ENCODE results near the gene DENND6B.
A peak's percentile ranks its signal among the peaks of the same experiment; 100 is the strongest.
"Not testable (repeated sequence)": the region's sequence is repeated elsewhere in the genome, so short reads cannot be mapped to it uniquely, and the experiment has no call there.

Gene DENND6B, protein sequence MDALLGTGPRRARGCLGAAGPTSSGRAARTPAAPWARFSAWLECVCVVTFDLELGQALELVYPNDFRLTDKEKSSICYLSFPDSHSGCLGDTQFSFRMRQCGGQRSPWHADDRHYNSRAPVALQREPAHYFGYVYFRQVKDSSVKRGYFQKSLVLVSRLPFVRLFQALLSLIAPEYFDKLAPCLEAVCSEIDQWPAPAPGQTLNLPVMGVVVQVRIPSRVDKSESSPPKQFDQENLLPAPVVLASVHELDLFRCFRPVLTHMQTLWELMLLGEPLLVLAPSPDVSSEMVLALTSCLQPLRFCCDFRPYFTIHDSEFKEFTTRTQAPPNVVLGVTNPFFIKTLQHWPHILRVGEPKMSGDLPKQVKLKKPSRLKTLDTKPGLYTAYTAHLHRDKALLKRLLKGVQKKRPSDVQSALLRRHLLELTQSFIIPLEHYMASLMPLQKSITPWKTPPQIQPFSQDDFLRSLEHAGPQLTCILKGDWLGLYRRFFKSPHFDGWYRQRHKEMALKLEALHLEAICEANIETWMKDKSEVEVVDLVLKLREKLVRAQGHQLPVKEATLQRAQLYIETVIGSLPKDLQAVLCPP

DNA sequence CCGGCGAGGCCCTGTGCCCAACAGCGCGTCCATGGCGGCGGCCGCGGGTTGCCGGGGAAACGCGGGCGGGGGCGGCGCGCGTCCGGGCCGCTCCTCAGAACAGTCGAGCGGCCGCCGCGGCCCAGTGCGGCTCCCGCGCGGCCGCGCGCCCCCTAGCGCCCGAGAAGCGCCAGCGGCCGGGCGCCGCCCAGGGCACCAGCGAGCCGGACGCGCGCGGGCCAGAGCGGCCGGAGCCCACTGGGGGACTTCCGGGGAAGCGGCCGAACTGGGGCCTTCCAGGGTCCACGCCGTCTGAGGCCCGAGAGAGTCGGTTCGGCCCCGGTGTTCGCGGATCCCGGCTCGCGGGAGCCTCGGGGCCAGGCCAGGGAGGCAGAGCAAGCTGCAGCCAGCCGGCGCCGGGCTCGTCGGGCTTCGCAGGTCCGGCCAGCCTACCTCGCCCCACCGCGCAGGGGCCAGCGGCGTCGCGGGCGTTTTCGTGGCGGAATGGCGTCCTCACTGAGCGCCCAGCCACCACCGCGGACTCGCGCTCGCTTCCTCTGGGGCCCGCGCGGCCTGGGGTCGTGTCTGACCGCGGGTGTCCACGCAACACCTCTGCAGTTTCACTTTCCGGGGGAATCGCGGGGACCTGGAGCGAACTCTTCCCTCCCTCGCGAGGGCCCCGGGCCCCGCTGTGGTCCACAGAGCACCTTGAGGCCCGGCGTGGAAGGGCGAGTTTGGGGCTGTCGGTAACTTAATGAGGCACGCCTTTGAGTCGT lies at the start of gene DENND6B:
TSS of gene DENND6B (minus strand) at position 57 of the 755 bp plus-strand sequence. CDS start at position 33, 24 bp downstream.
- peak; percentile 70 for DNase-seq

DNA sequence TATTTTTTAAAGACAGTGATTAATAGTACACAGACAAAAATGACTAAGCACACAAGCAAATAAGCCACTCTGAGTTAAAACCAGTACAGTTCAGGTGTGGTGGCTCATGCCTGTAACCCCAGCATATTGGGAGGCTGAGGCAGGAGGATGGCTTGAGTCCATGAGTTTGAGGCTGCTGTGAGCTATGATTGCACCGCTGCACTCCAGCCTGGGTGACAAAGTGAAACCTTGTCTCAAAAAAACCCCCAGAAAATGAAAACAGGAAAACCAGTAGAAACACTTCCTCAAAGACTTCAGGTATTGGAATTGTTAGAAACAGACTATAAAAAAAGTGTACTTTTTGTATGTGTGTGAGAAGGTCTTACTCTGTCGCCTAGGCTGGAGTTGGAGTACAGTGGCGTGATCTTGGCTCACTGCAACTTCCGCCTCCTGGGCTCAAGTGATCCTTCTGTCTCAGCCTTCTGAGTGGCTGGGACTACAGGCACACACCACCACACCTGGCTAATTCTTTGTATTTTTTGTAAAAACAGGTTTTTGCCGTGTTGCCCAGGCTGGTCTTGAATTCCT lies 49.4 kb upstream of the DENND6B start:
- no peak for DNase-seq

DNA sequence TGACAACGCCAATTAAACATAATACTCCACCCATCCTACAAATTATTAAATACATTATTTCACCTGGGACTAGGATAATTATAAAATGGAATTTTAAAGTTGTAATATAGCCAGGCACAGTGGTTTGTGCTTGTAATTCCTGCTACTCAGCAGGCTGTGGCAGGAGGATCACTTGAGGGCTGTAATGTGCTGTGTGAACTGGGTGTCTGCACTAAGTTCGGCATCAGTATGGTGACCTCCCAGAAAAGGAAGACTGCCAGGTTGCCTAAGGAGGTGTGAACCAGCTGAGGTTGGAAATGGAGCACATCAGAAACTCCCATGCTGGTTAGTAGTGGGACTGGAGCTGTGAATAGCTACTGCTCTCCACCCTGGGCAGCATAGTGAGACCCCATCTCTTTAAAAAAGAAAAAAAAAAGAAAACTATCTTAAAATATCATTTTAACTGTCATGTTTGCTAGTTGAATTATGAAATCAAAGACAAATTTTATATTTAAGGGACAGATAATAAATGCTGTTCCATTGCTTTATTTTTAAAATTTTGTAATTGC lies 44.4 kb upstream of the DENND6B start:
- no peak for DNase-seq

DNA sequence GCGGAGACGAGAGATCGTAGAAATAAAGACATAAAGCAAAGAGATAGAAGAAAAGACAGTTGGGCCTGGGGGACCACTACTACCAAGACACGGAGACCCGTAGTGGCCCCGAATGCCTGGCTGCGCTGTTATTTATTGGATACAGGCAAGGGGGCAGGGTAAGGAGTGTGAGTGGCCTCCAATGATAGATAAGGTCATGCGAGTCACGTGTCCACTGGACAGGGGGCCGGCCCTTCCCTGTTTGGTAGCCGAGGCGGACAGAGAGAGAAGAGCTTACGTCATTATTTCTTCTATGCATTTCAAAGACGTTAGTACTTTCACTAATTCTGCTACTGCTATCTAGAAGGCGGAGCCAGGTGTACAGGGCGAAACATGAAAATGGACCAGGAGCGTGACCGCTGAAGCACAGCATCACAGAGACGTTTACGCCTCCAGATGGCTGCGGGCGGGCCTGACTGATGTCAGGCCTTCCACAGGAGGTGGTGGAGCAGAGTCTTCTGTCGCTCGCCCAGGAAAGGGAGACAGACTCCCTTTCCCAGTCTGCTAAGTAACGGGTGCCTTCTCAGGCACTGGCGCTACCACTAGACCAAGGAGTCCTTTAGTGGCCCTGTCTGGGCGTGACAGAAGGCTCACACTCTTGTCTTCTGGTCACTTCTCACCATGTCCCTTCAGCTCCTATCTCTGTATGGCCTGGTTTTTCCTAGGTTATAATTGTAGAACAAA lies 41.1 kb upstream of the DENND6B start:
- no peak for DNase-seq

DNA sequence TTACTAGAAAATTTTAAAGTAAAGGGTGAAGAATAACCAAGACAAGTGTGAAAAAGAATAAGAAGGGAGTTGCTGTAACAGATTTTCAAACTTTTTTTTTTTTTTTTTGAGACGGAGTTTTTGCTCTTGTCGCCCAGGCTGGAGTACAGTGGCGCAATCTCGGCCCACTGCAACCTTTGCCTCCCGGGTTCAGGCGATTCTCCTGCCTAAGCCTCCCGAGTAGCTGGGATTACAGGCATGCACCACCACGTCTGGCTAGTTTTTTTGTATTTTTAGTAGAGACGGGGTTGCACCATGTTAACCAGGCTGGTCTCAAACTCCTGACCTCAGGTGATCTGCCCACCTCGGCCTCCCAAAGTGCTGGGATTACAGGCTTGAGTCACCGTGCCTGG lies 37.0 kb upstream of the DENND6B start:
- not testable (repeated sequence) for DNase-seq

DNA sequence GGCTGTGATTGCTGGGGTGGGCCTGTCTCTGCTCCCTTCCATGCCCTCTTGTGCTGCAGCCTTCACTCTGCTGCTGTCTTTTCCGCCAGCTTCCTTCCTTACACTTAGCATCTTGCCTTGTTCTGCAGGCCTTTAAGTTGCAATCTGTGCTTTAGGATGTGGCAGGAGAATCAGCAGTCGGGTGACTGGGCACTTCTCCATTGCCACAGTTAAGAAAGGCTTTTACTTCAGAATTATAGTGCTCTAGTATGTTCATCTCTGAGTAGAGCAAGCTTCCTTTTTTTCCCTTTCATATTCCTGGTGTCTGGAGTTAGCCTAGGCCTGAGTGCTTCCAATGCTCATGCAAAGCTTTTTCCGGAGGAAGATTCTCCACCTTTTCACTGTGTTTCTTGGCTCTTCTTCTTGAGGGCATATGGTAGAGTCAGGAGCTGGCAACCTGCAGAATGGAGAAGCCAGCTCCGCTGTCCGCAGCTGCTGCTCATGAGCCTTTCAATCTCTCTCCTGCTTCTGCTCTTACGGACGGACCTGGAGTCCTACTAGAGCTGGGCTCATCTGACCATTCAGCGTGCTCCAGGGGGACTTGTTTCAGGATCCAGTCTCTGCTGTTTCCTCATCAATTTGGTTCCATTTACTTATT lies 36.5 kb upstream of the DENND6B start:
- DNase-seq = no peak

DNA sequence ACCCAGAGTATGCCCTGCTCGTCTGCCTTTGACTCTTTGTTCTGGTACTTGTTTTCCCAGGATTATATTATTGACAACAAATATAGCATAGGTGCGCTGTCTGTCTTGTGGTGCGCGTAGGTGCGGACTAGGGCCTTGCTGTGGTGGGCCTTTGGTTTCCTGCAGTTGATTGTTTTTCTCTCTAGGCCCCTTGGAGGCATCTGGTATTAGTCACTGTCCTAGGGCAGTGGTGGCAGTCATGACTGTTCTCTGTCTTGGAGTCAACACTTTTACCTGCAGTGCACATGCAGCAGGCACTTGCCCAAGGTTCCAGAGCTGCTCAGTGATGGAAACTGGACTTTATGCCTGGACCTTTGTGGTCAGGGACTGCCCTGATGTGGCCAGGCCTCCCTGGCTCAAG lies 34.9 kb upstream of the DENND6B start:
- peak; percentile 30 for DNase-seq

DNA sequence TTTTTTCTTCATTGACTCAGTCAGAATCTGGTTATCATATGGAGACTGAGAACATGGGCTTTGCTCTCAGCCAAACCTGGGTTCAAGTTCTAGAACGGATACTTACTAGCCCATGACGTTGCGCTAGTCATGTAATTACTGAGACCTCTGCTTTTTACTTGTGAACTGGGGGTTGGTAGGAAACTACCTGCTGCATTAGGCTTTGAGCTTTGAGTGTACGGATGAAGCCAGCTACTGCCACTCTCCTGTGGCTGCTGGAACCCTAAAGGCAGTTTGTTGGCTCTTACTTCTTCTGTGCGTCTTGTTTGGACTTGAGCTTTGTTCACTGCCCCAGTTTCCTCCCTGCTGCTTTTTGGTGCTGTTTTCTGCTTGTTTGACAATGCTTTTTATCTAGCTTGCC lies 34.4 kb upstream of the DENND6B start:
- no peak for DNase-seq

DNA sequence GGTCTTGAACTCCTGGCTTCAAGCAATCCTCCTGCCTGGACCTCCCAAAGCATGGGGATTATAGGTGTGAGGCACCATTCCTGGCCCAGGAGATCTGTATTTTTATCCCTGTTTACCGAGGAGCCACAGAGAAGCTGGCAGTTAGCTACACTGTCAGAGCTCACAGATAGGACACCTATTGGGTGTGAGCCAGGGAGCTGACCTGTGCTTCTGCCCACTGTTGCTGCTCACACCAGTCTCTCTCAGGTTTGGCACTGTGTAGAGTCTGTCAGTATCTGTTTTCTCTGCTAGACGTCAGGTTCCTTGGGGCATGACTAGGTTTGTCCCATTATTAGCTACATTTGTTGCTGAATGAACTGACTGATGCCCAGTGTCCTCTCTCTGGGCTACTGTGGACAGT lies 33.8 kb upstream of the DENND6B start:
- no peak for DNase-seq

DNA sequence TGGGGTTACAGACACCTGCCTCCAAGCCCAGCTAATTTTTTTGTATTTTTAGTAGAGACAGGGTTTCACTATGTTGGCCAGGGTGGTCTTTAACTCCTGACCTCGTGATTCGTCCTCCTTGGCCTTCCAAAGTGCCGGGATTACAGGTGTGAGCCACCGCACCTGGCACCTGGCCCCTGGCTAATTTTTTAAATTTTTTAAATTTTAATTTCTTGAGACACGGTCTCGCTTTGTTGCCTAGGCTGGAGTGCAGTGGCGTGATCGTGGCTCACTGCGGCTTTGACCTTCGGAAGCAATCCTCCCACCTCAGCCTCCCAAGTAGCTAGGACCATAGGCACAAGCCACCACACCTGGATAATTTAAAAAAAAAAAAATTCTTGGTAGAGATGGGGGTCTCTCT lies 30.9 kb upstream of the DENND6B start:
- DNase-seq = no peak

DNA sequence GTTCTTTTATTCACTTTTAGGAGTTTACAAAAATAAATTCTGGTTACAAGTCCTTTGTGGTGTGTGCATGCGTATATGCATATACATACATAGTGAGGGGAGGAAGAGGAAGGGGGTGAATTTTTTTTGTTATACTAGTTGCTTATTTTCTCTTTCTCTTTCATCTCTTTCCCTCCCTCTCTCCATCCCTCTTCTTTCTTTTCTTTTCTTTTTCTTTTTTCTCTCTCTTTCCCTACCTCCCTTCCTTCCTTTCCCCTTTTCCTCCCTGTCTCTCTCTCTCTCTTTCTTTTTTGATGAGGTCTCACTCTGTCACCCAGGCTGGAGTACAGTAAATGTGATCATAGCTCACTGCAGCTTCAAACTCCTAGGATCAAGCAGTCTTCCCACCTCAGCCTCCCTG lies 30.4 kb upstream of the DENND6B start:
- DNase-seq = no peak

DNA sequence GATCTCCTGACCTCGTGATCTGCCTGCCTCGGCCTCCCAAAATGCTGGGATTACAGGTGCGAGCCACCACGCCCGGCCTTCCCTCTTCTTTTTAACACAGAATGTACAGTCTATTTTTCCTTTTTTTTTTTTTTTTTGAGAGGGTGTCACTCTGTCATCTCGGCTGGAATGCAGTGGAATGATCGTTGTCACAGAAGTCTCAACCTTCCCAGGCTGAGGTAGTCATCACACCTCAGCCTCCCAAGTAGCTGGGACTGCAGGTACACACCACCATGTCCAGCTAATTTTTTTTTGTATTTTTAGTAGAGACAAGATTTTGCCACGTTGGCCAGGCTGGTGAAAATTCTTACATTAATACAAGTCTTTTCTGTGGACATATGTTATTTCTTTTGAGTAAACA lies 29.4 kb upstream of the DENND6B start:
- DNase-seq = no peak

DNA sequence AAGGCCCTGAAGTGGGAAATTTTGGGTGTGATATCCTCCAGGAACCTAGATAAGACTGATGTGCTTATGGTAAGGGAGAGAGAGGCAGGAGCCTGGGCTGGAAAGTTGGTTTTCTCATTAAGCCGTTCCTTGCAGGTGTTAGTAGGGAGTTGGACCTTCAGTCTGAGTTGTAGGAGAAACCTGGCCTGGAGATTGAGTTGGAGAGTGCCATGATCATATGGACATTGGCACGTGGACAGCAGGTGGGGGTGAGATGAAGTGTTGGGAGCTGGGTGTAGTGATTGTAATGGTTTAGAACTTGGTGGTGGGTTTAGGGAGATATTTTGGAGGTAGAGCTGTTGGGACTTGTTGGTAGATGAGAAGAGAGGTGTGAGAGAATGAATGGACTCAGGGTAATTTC lies 21.2 kb upstream of the DENND6B start:
- no peak for DNase-seq

DNA sequence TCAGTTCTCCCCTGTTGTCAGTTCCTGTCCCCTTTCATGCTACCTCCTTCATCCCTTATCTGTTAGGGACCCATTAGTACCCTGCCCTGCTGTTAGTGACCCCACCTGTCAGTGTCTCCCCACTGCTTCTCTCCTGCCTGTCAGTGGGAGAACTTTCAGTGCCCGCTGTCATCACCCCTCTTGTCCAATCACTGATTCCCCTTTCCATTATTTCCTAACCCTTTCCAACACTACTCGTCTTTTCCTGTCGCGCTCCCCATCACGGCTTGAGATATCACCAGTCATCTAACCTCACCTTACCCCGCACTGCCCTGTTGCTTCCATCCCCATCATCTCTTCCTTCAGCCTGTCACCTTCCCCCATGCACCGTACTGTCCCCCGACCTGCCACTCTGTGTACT lies 20.3 kb upstream of the DENND6B start:
- DNase-seq = no peak

DNA sequence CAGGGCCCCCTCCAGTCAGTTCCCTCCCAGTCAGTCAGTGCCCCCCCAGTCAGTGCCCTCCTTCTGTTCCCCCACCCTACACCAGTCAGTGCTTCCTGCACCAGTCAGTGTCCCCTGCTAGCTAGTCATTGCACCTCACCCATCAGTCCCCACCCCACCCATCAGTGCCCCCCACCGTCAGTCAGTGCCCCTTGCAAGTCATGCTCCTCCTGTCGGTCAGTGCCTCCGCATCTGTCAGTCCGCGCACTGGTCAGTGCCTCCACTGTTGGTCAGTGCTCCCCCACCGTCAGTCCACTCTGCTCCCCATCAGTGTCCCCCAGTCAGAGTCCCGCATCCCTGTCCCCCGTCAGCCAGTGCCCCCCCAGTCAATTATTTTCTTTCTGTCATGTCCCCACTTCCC lies 19.7 kb upstream of the DENND6B start:
- DNase-seq = no peak

DNA sequence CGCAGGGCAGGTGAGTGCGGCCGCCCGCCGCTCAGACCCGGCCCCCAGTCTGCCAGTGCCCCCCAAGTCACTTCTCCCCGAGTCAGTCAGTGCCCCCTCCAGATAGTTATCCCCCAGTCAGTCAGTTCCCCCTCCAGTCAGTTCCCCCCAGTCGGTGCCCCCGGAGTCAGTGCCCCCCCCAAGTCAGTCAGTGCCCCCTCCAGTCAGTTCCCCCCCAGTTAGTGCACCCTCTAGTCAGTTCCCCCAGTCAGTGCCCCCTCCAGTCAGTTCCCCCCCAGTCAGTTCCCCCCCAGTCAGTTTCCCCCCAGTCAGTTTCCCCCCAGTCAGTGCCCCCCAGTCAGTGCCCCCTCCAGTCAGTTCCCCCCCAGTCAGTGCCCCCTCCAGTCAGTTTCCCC lies 16.7 kb upstream of the DENND6B start:
- DNase-seq = no peak

DNA sequence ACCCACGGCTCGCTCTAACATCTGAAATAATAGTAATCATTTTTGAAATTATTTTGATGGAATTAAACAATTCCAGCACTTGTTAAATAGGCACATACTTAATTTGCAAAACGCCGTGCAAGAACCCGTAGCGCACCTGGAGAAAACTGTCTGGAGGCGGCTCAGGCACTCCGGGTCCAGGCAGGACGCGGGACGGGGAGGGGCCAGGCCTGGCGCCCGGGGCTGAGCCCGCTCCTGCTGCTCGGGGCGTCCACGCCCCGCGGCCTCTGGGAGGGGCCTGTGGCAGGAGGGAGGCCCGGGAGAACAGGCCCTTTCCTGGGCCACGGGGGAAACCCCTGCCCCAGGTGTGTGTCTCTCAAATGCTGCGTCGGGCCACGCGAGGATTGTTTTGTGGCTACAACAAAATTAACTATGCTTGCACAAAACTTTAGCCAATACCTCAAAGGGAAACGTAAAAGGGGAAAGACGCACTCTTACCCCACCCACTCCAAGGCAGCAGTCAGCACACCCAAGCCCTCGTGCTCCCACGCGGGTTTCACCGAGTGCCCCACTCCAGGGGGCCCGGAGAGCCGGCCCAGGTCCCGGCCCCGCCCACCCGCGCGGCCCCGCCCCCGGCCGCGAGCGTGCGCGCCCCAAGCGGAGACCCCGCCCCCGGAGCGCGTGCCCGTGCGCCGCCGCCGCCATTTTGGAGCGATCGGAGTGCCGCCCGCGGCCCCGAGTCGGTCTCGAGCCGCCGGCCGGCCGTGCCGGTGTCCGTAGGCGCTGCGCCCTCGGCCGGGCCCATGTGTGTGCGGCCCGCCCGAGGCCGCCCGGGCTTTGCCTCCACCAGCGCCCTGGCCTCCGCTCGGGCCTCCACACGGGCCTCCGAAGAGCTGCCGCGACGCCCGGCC lies 16.1 kb upstream of the DENND6B start, which contains the start of gene PPP6R2:
TSS of gene PPP6R2 (plus strand) at position 677 of the 890 bp plus-strand sequence. CDS start 50,582 bp downstream, outside the sequence.
- DNase-seq = peak; percentile 91

DNA sequence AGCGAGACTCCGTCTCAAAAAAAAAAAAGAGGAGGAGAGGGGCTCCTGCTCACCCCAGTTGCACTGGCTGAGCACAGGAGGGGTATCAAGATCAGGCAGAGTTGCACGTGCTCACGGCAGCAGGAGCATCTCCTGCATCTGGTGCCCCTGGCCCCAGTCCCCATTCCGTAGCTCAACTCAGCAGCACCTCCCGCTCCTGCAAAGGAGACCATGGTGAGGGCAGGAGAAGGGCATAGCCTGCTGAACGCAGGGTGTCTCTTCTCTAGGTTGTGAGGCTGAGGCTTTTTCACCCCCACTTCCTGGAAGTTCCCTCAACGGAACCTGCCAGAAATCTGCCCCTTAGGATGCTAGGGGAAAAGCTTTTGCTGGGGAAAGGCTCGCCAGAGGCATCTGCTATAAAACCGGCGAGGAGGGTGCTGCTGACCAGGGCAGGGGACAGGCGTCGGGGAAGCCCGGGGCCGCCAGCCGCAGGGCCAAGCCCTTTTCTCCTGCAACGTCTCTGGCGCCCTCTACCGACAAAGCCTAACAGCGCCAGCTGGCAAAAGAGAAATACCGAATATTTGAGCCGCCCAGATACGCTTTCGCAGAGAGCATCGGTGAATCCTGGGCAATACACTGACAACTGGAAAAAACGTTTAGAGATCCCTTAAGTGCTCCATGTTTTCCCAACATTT lies 15.3 kb upstream of the DENND6B start:
- peak; percentile 89 for DNase-seq

DNA sequence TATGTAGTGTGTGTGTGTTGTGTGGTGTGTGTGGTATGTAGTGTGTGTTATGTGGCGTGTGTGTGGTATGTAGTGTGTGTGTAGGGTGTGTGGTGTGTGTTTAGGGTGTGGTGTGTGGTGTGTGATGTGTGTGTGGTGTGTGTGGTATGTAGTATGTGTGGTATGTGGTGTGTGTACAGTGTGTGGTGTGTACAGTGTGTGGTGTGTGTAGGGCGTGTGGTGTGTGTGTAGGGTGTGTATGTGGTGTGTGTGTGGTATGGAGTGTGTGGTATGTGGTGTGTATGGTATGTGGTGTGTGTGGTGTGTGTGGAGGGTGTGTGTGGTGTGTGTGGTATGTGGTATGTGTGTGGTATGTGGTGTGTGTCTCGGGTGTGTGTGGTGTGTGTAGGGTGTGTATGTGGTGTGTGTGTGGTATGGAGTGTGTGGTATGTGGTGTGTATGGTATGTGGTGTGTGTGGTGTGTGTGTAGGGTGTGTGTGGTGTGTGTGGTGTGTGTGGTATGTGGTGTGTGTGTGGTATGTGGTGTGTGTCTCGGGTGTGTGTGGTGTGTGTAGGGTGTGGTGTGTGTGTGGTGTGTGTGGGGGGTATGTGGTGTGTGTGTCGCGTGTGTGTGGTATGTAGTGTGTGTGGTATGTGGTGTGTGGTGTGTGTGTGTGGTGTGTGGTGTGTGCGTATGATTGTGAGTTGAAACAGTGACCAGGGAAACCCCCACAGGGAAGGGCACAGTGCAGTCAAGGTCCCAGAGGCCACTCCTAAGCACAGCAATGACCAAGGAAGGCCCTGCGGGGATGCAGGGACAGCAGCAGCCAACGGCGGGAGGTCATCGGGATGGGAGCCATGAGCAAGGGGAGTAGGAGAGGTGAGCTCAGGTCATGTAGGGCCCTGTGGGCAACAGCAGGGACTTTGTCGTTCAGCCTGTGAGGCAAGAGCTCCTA lies 13.4 kb upstream of the DENND6B start:
- no peak for DNase-seq

Data from activated CD8-positive, alpha-beta memory T cell treated with anti-CD3 and anti-CD28 coated beads, Interleukin-2, amount 50 U/mL, for 4 hours (primary cell).